IPS DF 19.7 (cell line): ENCODE results near the gene KIF6.
"Not testable (repeated sequence)": the region's sequence is repeated elsewhere in the genome, so short reads cannot be mapped to it uniquely, and the experiment has no call there.

ENCODE experiments used
- DNase-seq: peaks from one replicate; pipeline ENCODE4 v3.0.0-alpha.2; 2013; ENCODE audit warnings: low read depth, low spot score

The KIF6 gene

GRCh38 chr6:39294899-39295298 lies 430.3 kb downstream of the KIF6 start:
- DNase-seq = no peak

- DNase-seq = no peak
These were observed 431.1 kb downstream of the KIF6 start for GRCh38 chr6:39294133-39294532.

GRCh38 chr6:39292637-39293036 lies 432.6 kb downstream of the KIF6 start:
- DNase-seq = no peak

DNA sequence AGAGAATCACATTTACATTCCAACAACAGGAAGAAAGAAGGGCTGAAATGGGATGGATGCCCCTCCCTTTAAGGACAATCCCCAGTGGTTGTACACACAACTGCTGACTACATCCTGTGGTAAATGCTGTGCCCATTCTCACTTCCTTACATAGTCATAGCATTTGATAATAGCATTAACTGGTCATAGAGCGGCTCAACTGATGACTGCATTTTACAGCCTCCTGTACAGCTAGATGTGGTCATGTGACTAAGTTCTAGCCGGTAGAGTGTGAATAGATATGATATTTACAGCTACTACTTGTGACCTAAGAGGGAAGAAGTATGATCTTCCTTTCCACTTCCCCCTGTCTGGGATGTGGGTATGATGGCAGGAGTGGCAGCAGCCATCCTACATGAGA lies 435.7 kb downstream of the KIF6 start:
- no peak for DNase-seq

DNA sequence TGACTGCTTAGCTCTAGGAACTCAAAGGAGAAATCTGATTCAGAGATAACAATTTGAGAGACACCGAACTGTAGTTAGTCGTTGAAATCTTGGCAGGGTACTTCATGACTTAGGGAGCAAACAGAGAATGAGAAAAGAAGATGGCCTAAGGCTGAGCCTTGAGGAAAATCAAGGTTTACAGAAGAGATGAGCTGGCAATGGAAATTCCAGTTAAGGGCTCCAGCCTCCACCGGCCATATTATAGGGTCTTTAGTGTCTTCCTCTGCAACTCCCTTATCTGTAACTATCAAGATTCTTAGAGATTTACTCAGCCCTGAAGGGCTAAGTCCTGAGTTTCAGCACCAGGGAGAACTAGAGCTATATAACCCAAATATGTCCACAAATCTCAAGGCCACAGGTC lies 437.6 kb downstream of the KIF6 start:
- no peak for DNase-seq

GRCh38 chr6:39286596-39286995 lies 438.6 kb downstream of the KIF6 start:
- DNase-seq = not testable (repeated sequence)

GRCh38 chr6:39282774-39283173 lies 442.4 kb downstream of the KIF6 start:
- DNase-seq = no peak

- DNase-seq = no peak
These were observed 443.8 kb downstream of the KIF6 start for GRCh38 chr6:39281312-39281980.

GRCh38 chr6:39280247-39280731 lies 444.9 kb downstream of the KIF6 start:
- DNase-seq = no peak
